Sigmoid colon (tissue), 3 donors: ENCODE results near the gene NLRC5.

Experiments used
- POLR2A ChIP-seq, 2 donors: fragments of 450-650 bp; IDR thresholded peaks; one replicate each; pipeline ENCODE4 v1.6.1; 2016; ENCODE audit warnings: antibody characterized with exemption in 2 of 2, mild to moderate bottlenecking in 2 of 2, moderate library complexity in 2 of 2
- TF ChIP-seq, protein P1 (sequence below), 4 experiments: fragments of 450-650 bp in 3 of 4; fragments of 200-600 bp in 1 of 4; IDR thresholded peaks; one replicate each; pipeline ENCODE4 v1.5.1; 2016 to 2019; ENCODE audit warnings: antibody characterized with exemption in 4 of 4, mild to moderate bottlenecking in 3 of 4, moderate library complexity in 2 of 4

DNA sequence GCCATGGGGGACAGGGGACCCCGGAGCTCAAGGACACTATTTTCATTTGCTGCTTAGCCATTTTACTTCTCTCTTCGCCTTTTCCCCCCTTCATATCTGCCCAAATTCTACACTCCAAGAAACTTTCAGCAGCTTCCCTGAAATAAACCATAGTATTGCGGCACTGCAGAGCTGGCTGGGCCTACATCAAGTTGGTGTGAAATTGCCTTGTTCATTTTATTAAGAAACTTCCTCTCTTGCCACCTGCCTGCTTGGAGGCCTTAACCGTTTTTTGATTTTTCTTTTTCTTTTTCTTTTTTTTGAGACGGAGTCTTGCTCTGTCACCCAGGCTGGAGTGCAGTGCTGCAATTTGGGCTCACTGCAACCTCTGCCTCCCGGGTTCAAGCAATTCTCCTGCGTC, 95.6 kb downstream of the NLRC5 start:
- no peak for TF ChIP-seq POLR2A (IDR thresholded peaks at IDR 0.05)
- TF ChIP-seq, protein P1, sequence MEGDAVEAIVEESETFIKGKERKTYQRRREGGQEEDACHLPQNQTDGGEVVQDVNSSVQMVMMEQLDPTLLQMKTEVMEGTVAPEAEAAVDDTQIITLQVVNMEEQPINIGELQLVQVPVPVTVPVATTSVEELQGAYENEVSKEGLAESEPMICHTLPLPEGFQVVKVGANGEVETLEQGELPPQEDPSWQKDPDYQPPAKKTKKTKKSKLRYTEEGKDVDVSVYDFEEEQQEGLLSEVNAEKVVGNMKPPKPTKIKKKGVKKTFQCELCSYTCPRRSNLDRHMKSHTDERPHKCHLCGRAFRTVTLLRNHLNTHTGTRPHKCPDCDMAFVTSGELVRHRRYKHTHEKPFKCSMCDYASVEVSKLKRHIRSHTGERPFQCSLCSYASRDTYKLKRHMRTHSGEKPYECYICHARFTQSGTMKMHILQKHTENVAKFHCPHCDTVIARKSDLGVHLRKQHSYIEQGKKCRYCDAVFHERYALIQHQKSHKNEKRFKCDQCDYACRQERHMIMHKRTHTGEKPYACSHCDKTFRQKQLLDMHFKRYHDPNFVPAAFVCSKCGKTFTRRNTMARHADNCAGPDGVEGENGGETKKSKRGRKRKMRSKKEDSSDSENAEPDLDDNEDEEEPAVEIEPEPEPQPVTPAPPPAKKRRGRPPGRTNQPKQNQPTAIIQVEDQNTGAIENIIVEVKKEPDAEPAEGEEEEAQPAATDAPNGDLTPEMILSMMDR (IDR thresholded peaks at IDR 0.05): no peak
